Measurements from ENCODE around the gene SP1.
"Not testable (repeated sequence)": the region's sequence is repeated elsewhere in the genome, so short reads cannot be mapped to it uniquely, and the experiment has no call there.

GRCh38 chr12:53435326-53435725 lies 55.4 kb downstream of the SP1 start:
- TF ChIP-seq, protein P1, sequence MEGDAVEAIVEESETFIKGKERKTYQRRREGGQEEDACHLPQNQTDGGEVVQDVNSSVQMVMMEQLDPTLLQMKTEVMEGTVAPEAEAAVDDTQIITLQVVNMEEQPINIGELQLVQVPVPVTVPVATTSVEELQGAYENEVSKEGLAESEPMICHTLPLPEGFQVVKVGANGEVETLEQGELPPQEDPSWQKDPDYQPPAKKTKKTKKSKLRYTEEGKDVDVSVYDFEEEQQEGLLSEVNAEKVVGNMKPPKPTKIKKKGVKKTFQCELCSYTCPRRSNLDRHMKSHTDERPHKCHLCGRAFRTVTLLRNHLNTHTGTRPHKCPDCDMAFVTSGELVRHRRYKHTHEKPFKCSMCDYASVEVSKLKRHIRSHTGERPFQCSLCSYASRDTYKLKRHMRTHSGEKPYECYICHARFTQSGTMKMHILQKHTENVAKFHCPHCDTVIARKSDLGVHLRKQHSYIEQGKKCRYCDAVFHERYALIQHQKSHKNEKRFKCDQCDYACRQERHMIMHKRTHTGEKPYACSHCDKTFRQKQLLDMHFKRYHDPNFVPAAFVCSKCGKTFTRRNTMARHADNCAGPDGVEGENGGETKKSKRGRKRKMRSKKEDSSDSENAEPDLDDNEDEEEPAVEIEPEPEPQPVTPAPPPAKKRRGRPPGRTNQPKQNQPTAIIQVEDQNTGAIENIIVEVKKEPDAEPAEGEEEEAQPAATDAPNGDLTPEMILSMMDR (IDR thresholded peaks at IDR 0.05), result not testable (repeated sequence)
- TF ChIP-seq, protein P2, sequence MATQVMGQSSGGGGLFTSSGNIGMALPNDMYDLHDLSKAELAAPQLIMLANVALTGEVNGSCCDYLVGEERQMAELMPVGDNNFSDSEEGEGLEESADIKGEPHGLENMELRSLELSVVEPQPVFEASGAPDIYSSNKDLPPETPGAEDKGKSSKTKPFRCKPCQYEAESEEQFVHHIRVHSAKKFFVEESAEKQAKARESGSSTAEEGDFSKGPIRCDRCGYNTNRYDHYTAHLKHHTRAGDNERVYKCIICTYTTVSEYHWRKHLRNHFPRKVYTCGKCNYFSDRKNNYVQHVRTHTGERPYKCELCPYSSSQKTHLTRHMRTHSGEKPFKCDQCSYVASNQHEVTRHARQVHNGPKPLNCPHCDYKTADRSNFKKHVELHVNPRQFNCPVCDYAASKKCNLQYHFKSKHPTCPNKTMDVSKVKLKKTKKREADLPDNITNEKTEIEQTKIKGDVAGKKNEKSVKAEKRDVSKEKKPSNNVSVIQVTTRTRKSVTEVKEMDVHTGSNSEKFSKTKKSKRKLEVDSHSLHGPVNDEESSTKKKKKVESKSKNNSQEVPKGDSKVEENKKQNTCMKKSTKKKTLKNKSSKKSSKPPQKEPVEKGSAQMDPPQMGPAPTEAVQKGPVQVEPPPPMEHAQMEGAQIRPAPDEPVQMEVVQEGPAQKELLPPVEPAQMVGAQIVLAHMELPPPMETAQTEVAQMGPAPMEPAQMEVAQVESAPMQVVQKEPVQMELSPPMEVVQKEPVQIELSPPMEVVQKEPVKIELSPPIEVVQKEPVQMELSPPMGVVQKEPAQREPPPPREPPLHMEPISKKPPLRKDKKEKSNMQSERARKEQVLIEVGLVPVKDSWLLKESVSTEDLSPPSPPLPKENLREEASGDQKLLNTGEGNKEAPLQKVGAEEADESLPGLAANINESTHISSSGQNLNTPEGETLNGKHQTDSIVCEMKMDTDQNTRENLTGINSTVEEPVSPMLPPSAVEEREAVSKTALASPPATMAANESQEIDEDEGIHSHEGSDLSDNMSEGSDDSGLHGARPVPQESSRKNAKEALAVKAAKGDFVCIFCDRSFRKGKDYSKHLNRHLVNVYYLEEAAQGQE (IDR thresholded peaks at IDR 0.05; ENCODE audit: insufficient read depth in 1 of 2, low read depth in 2 of 2, low read length in 1 of 2), result not testable (repeated sequence)
- not testable (repeated sequence) for TF ChIP-seq POLR2AphosphoS5 (IDR thresholded peaks at IDR 0.05; ENCODE audit: low read depth, low read length)
